ENCODE data around the gene MASTL.

- TF ChIP-seq CTCF (IDR thresholded peaks at IDR 0.05) (no peak), POLR2A (IDR thresholded peaks at IDR 0.05) (no peak)
These were observed 2.0 kb downstream of the MASTL start for GRCh38 chr10:27157150-27157549.
